Inflammatory macrophage (primary cell): ENCODE results near the gene MGST3.
A peak's percentile ranks its signal among the peaks of the same experiment; 100 is the strongest.
"Not testable (repeated sequence)": the region's sequence is repeated elsewhere in the genome, so short reads cannot be mapped to it uniquely, and the experiment has no call there.

Experiments
- DNase-seq, 2 donors: peaks; one replicate each; pipeline ENCODE4 v3.0.0-alpha.2; 2020 to 2022
- total RNA-seq, 18 experiments: gene quantifications; one replicate each; lab custom pipeline; 2026; ENCODE audit warnings: mixed read lengths in 6 of 18, inconsistent platforms in 2 of 18; lab: John Stamatoyannopoulos, UW

Gene MGST3
- total RNA-seq = 81.9 to 185 (median 132) reads per million in 18 experiments

DNA sequence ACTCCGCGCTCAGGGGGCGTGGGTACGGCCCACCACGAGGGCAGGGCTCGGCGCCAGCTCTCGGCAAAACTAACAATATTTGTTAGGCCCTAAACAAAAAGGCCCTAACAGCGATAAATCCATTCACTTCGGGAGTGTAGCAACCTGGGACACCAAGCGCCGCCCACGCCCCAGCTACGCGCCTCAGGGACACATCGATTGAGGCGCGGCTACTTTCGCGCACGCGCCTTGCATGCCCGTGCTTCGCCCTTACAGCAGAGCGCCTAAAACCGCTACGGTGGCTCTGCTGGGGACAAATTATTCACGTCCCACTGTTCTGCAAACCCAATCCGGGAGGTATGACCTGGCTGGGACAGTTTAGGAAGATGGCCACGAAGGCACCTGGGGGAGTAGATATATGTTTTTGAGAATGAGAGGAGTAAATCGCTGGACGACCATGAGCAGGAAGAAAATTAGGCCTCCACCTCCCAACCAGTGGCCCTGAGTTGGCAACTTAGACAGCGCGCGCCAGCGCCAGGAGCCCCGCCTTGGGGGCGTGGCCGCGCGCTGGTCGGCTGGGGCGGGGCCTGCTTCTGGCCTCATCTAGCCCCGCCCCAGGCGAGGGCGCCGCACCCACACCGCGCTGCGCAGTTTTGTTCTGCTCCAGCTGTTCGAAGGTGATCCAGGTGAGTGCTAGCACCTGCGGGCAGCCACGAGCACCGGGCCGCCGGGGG, at the start of gene MGST3:
TSS of gene MGST3 (plus strand) at position 606 of the 713 bp plus-strand sequence. CDS start 18,614 bp downstream, outside the sequence.
- peak; percentile 96 to 99 for DNase-seq

DNA sequence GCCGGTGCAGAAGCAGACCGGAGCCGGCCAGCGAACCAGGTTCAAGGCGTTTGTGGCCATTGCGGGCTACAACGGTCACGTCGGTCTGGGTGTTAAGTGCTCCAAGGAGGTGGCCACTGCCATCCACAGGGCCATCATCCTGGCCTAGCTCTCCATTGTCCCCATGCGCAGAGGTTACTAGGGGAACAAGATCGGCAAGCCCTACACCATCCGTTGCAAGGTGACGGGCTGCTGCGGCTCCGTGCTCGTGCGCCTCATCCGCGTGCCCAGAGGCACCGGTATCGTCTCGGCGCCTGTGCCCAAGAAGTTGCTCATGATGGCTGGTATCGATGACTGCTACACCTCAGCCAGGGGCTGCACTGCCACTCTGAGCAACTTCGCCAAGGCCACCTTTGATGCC, 49.1 kb upstream of the MGST3 start:
- DNase-seq = no peak

DNA sequence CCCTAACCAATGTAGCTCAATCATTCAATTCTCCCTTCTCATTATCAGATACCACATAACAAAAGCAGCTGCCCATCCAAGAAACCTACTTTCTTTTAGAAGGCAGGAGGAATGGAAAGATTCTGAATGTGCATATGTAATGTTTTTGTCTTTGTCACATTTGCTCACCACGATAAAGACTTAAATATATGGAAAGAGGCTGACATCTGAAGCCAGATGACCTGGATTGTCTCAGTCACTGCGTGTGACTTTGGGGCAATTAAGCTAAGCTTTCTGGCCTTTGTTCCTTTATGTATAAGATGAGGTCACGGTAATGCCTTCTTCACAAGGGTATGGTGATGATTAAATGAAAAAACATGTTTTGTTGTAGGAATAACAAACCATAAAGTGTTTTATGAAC, 44.6 kb upstream of the MGST3 start:
- DNase-seq = no peak

DNA sequence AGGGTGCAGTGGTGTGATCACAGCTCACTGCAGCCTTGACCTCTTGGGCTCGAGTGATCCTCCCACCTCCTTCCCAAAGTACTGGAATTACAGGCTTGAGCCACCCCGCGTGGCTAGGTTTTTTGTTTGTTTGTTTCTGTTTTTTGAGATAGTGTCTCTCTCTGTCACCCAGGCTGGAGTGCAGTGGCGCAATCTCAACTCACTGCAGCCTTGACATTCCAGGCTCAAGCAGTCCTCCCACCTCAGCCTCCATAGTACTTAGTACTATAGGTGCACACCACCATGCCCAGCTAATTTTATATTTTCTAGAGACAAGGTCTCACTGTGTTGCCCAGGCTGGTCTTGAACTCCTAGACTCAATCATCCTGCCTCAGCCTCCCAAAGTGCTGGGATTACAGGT, 39.6 kb upstream of the MGST3 start:
- DNase-seq = not testable (repeated sequence)

DNA sequence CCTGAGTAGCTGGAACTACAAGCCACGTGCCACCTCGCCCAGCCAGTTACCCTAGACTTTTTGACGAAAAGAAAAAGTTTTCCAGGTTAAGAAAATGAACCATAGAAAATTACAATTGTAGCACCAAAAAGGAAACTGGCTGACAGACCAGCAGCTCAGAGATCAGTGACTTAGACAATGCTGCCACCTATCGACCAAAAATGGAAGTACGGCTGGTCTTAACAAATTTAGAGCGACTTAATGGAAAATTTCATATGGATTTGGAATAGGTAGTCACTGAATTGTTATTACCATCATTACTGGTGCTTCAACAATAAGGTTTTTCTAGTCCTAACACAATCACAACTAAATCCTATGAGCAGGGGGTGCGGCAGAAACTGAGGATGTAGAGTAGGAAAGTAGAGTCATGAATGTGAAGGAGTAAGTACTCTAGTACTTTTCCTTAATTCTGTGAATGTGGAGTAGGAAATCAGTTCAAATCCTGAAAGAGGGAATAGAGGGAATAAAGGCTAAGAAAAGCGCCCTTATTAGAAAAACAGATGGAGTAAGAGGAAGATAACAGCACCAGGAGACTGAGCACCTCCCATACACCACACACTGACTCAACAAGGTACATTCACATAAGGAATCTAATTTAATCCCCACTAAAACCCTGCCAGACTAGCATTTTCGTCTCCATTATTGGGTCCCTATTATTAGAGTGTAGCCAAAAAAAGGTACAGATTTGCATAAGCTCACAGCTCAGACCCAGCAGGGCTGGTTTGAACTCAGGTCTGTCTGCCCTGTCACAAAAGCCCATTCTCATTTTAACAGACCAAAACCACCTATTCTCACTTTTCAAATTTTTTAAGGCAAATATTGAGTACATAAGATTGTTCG, 37.9 kb upstream of the MGST3 start:
- peak; percentile 84 to 85 for DNase-seq

DNA sequence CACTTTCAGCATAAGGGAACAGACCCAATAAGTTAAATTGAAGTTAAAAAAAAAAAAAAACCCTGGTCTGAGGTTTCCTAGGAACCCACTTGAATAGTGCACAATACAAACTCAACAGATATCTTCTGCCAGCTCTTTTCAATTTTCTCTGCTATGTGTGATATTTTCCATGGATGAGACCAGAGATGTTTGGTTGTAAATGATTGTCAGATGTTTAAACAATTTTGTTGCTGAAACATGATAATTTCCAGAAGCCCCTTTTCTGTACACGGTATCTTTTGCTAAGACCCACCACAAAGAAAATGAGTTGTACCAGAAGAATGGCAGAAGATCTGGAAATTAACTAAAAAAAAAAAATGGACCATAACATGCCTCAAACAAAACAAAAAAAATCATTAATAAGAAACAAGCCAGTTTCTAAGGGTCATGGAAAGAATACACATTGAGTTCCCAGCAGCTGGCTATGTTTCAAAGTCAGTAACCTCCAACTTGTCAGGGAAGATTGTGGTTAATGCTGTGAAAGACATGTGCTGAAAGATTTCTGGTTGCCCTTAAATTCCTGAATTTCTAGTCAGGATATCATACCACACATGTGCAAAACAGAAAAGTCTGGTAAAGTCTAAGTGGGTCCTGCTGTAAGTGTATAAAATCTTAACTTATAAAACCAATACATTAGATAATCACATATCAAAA, 35.6 kb upstream of the MGST3 start:
- no peak for DNase-seq

DNA sequence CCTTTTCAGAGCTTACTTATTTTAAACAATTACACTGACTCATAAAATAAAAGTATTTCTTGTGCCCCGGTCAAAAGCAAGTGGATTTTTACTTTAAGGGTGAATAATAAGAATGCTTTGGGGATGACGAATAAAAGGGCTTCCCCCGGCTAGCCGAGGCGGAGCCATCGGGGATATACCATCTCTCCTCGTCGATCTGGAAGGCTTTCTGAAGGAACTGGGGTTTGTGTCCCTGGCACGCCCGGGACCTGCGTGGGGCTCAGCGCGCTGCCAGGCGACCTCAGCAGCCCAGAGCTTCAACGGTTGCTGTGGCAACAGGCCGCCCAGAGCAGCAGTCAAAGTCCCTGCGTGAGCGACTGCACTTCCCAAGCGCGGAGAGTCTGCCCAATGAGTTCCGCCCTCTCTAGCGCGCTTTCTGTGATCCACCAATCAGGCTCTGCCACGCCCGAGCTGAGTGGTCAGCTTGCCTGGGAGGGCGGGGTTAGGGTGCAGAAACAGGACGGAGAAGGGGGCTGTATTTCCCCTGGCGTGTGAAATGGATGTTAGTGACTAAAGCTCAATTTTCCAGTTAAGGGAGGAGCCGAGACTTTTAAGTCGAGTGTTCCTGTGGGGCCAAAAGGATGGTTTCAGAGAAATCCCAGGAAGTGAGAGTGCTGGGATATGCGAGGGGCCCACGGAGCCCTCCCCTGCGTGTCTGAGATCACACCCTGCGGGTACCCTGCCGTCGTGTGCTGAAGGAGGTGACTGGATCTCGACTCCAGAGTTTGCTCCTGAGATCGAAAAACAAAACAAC, 33.0 kb upstream of the MGST3 start:
- peak; percentile 98 to 99 for DNase-seq

DNA sequence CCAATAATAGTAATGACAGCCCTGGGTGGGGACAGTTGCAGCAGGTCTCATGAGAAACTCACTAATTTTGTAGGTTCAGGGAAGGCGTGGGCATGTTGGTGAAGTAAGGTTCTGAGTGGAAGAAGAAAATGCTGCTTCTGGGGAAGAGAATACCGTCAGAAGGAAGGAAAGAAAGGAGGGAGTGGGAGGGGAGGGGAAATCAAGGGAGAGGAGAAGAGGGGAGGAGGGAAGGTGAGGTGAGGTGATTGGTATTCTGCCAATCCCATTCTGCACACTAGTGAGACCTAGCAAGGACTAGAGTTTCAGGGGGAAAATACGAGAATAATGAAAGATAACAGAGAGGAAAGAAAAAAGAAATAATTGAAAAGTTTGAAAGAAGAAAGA, 32.4 kb upstream of the MGST3 start:
- no peak for DNase-seq

DNA sequence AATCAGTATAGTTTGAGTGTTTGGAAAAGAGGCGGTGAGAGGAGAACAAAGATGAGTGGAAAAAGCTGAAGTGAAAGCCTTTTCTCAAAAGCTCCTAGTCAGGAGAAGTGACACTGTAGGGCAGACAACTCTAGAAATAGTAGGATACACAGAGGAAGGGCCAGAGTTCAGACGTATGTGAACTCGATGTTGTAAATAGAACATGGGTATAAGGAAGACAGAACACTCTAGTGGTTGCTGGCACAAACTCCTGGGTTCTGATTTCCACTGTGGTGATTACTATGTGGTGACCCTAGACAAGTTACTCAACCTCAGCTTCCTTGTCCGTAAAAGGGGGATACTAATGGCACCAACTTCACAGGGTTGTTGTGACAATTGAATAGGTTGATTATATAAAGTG, 30.2 kb upstream of the MGST3 start:
- DNase-seq = peak; percentile 34 to 69

DNA sequence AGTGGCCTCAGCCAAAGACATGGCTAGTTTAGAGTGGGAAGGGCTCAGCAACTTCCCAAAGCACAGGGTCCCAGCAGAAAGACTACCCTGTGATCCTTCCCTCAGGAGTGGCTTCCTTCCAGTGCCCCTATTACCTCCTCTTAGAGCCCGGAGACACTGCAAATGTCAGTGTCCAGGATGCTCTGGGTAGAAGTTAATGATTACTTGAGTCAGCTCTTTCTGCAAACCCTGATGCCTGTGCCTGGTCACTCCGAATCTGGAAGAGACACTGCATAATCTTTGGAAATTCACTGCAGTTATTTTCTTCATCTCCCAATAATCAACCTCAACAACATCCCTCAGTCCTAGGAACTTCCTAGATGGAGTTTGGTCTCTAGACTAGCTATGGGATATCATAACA, 27.2 kb upstream of the MGST3 start:
- DNase-seq = no peak

DNA sequence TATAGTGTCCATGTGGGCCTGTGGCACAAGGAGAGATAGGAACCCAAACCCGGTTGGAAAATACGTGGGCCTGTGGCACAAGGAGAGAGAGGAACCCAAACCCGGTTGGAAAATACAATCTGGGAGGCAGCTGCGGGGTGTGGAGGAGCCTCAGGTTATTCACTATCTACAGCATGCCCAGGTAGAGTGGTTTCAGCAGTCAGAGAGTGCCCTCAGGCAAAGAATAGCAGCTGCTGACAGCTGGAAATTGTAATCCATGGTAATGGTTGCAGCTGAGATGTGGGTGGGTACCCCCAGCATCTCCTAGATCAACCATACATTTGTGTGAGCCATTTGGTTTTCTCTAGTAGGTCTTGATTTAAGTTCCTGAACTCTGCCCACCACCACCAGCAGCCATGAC, 25.8 kb upstream of the MGST3 start:
- DNase-seq = no peak

DNA sequence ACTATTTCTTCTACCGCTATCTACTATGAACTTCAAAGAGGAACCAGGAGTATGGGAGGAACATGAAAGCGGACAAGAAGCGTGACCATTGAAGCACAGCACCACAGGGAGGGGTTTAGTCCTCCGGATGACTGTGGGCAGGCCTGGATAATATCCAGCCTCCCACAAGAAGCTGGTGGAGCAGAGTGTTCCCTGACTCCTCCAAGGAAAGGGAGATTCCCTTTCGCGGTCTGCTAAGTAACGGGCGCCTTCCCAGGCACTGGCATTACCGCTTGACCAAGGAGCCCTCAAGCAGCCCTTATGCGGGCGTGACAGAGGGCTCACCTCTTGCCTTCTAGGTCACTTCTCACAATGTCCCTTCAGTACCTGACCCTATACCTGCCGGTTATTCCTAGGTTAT, 24.4 kb upstream of the MGST3 start:
- DNase-seq = not testable (repeated sequence)

DNA sequence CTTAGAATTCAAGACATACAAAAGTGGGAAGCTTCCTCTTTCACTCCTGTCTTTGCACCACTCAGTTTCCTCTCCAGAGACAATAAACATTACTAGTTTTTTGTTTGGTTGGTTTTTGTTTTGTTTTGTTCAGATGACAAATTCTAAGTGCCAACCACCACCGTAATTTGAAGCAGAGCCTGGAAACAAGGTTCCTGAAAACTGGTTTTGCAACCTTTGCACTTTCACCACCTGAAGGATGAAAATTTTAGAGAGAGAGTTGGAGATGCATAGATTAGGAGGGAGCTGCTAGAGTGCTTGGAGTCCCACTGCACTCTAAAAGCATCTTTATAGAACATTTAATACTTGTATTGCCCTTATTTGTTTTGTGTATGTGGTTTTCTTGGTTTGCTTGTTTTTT, 20.2 kb upstream of the MGST3 start:
- no peak for DNase-seq

DNA sequence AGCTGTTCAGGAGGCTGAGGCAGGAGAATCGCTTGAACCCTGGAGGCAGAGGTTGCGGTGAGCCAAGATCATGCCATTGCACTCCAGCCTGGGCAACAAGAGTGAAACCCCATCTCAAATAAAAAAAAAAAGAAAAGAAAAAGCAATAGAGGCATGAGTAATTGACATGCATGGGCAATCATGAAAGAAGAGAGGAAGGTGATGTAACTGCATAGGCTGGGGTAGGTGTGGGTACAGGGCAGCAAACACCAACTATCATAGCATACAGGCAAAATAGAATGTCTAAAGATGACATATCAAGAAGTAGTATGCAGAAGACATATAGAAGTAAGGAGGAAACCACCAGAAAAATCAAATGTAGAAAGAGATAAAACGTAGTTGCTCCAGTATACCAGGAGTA, 19.0 kb upstream of the MGST3 start:
- no peak for DNase-seq

DNA sequence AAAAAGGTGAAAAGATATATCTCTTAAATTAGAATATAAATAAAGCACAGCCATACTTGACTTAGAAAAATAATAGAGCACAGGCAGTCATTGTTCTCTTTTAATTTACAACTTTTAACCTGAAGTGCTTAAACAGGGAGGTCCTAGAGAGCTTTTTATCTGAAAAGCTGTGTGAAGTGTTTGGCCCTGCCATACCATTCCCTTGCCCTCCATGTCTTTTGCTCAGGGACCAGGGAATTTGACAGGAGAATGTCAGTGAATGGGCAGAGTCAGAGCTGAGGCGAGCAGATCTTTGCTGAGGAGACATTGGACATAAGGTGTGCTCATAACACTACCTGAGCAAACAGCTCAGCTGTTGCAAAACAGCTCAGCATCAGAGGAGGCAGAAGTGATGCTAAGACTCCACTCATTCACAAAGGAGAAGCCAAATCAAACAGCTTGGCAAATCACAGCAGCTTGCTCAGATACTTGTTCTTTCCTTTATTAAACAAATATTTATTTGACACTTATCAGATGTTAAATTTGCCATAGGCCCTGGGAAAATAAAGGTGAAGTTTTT, 14.9 kb upstream of the MGST3 start:
- DNase-seq = no peak

DNA sequence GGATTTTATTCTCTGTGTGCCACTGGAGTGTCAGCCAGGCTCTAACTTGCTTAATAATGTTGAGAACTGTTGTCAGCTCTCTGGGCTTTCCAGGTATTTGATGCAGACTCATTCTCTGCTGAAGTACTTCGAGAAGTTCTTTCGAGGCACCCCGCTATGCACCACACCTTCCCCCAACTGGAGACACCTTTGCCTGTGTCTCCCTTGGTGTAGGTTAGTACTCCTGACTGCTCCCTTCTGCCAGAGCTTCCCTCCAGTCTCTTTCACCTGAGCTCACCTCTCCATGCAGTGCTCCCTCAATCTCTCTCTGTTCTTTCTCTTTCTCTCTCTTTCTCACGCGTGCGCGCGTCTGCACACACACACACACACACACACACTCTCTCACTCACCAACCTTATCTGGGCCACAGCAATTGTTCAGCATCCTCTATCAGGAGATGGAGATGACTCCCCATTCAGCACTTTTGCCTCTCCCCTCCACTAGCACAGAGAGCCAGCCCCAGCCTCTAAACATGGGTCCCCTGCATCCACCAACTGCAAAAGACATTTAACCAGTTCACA, 14.0 kb upstream of the MGST3 start:
- DNase-seq = no peak

DNA sequence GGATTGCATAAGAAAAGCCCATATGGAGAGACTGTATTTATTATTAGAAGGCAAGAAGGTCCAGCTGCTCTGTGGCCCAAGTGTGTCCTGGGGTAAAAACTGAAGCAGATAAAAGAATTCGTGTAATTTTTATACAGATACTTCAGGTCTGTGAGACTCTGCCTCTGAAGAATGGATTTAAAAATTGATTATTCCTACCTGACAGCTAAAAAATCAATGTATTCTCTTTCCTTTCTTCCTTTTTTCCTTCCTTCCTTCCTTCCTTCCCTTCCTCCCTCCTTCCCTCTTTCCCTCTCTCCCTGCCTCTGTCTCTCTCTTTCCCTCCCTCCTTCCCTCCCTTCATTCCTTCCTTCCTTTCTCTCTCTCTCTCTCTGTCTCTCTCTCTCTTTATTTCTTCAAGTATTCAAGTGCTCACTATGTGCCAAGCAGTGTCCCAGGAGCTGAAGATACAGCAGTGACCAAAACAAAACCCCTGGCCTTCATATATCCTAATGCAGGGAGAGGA, 11.3 kb upstream of the MGST3 start:
- no peak for DNase-seq

DNA sequence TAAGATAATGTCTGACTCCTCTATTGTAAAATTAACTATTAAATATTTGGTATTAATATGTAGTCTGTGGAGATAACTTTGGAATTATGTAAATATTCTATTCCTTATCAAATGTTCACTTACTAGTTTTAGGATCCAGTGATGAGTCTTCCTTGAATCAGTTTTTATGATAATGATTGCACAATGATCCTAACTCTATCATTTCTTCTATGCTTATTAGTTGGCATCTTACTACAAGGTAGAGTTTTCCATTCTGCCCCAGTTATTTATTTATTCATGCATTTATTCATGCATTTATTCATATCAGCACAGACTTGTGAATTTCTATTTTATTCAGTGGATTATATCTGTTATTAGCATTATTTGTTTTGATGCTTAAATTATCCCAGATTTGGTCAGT, 7.4 kb upstream of the MGST3 start:
- DNase-seq = no peak

DNA sequence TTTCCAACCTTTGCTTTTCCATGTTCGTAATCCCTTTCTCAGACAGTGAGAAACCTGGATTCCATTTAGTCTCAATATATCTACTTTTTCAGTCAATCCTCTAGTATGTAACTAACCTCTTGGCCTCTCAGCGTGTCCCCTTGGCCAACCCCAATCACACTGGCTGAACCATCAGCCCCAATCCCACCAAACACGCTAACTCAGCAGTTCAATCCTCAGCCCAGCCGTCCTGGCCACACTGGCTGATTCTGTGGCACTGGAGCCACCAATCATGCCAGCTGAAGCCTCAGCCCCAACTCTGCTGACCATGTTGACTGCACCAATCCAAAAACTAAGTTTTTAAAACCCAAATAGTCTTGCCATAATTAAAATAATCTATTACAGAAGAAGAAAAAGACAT, 6.6 kb upstream of the MGST3 start:
- DNase-seq = no peak

DNA sequence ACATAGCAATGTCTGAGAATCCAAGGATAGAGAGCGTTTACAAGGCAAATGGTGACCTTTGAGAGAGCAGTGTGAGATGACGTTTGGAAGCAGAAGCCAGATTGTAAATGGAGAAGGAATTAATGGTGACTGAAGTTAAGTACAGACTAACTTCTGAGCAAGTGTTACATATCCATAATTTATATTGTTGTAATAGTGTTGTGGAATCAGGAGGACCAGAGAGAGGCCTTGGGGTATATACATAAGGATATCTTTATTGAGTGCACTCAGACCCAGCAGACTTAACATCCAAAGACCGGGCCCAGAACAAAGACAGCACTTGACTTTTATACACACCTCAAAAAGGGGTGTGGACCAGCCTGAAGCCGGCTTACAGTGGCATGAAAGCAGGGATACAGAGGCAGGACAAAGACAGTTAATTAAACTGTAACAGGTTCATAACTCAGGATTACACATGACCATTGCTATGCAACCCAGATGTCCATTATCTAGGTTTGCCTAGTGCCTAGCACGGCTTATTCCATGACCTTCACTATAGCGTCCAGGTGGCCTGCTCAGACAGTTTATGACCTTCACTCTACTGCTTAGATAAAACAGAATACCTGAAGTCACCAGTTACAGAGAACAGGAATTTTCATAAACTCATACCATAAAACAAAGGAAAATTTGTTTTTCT, 2.7 kb upstream of the MGST3 start:
- DNase-seq = no peak

DNA sequence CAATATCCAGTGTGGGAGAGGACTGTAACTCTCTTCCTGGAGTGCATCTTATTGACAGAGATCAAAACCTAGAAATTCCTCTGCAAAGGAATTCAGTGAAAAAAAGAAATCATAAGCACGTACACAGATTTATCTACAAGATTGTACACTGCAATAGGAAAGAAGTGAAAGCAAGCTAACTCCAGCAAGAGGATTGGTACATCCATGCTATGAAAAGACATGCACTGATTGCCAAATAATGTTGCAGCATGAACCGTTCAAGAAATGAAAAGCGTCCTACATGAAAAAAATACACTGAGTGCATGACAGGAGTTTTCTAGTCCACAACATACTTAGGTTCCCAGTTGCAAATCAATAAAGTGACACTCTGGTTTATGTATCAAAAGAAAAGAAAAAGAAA, 1.9 kb upstream of the MGST3 start:
- DNase-seq = peak; percentile 45 to 76
